8988T (cell line): ENCODE data around the gene REST.
A peak's percentile ranks its signal among the peaks of the same experiment; 100 is the strongest.
"Not testable (repeated sequence)": the region's sequence is repeated elsewhere in the genome, so short reads cannot be mapped to it uniquely, and the experiment has no call there.

ENCODE experiments used
- DNase-seq: peaks from one replicate; pipeline ENCODE4 v3.0.0; 2011

REST gene

GRCh38 chr4:56907489-56908205, at the start of gene REST:
REST (plus strand) TSS chr4:56907900; CDS start chr4:56910639, 2,739 bp downstream.
- peak; percentile 82 for DNase-seq

GRCh38 chr4:56859841-56860240, 47.9 kb upstream of the REST start:
- DNase-seq: no peak

GRCh38 chr4:56860781-56861180, 46.9 kb upstream of the REST start:
- DNase-seq: no peak

GRCh38 chr4:56861360-56861759, 46.3 kb upstream of the REST start:
- no peak for DNase-seq

GRCh38 chr4:56863441-56864139, 44.1 kb upstream of the REST start:
- no peak for DNase-seq

GRCh38 chr4:56870946-56871345, 36.8 kb upstream of the REST start:
- no peak for DNase-seq

GRCh38 chr4:56871371-56871866, 36.3 kb upstream of the REST start:
- no peak for DNase-seq

GRCh38 chr4:56874166-56874565, 33.5 kb upstream of the REST start:
- DNase-seq: no peak

- no peak for DNase-seq
Observed at GRCh38 chr4:56874923-56875322, 32.8 kb upstream of the REST start.

- DNase-seq: no peak
Observed at GRCh38 chr4:56876264-56876663, 31.4 kb upstream of the REST start.

GRCh38 chr4:56879996-56880395, 27.7 kb upstream of the REST start:
- no peak for DNase-seq

- no peak for DNase-seq
Observed at GRCh38 chr4:56880572-56880971, 27.1 kb upstream of the REST start.

GRCh38 chr4:56884511-56884910, 23.2 kb upstream of the REST start:
- DNase-seq: not testable (repeated sequence)

- no peak for DNase-seq
Observed at GRCh38 chr4:56892691-56893090, 15.0 kb upstream of the REST start.

- DNase-seq: not testable (repeated sequence)
Observed at GRCh38 chr4:56897842-56898241, 9.9 kb upstream of the REST start.

- not testable (repeated sequence) for DNase-seq
Observed at GRCh38 chr4:56900186-56900585, 7.5 kb upstream of the REST start.

- DNase-seq: no peak
Observed at GRCh38 chr4:56902703-56903102, 5.0 kb upstream of the REST start.

- DNase-seq: no peak
Observed at GRCh38 chr4:56905796-56906195, 1.9 kb upstream of the REST start.

GRCh38 chr4:56906489-56907393, 959 bp upstream of the REST start:
- no peak for DNase-seq

GRCh38 chr4:56908206-56909085, 746 bp downstream of the REST start:
- DNase-seq: peak; percentile 82

GRCh38 chr4:56909086-56909894, 1.6 kb downstream of the REST start:
- peak; percentile 57 for DNase-seq
